NB4 (cell line): ENCODE measurements around the gene EDIL3.

Experiments
- CTCF ChIP-seq: IDR thresholded peaks from one replicate; pipeline ENCODE4 v1.5.1; 2012; ENCODE audit warnings: low read depth, low read length
- MAX ChIP-seq: IDR thresholded peaks from 2 replicates; pipeline ENCODE4 v1.6.1; 2011; ENCODE audit warnings: low read depth, low read length

DNA sequence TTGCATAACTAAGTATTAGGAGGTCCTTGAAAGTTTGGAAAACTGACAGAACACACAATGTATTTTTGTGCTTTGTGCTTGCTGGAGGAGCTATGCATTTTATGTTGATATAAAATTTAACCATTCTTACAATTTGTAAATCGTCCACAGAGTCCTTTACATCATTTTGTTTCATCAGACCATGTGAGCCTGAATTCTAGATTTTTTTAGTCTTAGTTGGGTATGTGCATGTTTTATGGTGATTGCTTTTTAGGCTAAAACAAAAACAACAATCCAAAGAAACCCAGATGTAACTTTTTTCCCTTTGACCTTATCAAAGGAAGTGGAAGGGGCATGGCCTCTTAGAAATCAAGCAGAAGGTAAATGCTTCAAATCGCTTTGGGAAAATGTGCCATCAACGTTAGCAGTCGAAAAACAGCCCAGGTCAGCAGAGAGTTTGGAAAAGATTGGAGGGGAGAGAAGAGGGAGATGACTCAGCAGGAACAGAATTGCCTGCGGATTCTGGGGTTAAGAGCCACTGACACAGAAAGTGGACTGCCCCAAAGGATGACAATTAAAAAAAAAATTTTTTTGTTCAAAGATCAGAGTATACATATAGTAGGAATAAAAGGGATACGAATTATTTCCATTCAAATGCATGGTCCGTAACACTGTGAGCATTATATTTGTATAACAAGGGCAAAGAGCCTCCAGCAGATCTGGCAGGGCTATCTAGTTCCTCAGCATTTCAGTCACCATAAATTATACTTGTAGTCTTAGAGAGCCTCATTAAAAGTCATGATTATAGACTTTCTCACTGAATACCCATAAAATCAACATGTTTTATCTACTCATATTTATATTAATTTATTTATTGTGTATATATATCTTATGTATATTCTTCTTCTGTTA is 410.5 kb downstream of the EDIL3 start:
- TF ChIP-seq CTCF (no peak), MAX (no peak)
